ENCODE results near the gene ITPR3.

ITPR3 gene

GRCh38 chr6:33690766-33691165 is 69.6 kb downstream of the ITPR3 start:
- peaks cover 23% of the 10 kb centered on the region for H3K4me1 Mint-ChIP-seq (ENCODE audit: low read depth)
- no peak overlapping the region for H3K4me3 Mint-ChIP-seq
- H3K27ac Mint-ChIP-seq: no peak overlapping the region
- H3K9me3 Mint-ChIP-seq: no peaks in the 10 kb centered on the region
- no peaks in the 10 kb centered on the region for H3K27me3 Mint-ChIP-seq
- H3K36me3 Mint-ChIP-seq (ENCODE audit: low read depth): peaks cover 29% of the 10 kb centered on the region
- intact Hi-C loops (cut with micrococcal nuclease): no loop called here

- Mint-ChIP-seq H3K4me3 (no peak overlapping the region), H3K4me1 (ENCODE audit: low read depth) (peaks cover 23% of the 10 kb centered on the region), H3K9me3 (no peaks in the 10 kb centered on the region), H3K27me3 (no peaks in the 10 kb centered on the region), H3K36me3 (ENCODE audit: low read depth) (peaks cover 37% of the 10 kb centered on the region), H3K27ac (no peak overlapping the region)
- intact Hi-C loops (cut with micrococcal nuclease): no loop called here
These were observed 70.4 kb downstream of the ITPR3 start for GRCh38 chr6:33691456-33692077.

DNA sequence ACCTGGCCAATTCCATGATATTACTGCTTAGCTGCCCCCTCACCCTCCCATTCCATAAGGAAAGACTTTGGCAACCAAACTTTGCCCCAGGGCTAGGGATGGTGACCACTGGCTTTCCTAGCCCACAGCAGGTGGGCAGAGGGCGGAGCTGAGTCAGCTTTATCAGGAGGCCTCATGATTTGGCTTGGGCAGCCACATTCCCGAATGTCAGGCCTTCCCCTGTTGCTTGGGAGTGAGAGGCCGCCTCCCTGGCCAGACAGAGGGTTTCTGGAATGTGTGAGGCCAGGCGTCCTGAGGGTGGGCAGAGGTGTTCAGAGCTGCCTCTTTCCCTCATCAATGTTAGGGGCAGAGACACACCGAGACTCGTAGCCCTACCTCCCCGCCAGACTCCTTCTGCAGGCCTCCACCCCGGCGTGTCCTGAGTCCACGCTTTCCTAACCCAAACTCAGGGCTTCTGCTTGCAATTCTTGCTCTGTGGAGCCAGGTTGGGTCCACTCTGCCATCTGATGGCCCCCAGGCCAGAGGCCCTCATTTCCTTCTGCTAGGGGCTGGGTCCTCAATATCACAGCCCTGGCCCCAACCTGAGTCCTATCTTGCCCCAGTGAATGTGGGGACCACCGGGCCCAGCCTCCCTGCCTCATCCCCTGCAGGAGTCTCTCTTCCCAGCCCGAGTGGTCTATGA is 71.1 kb downstream of the ITPR3 start:
- Mint-ChIP-seq H3K27ac (peak overlapping the region; percentile 31), H3K27me3 (no peaks in the 10 kb centered on the region), H3K4me3 (no peak overlapping the region), H3K36me3 (ENCODE audit: low read depth) (peaks cover 43% of the 10 kb centered on the region), H3K4me1 (ENCODE audit: low read depth) (peaks cover 23% of the 10 kb centered on the region), H3K9me3 (no peaks in the 10 kb centered on the region)
- intact Hi-C loops (cut with micrococcal nuclease): no loop called here

DNA sequence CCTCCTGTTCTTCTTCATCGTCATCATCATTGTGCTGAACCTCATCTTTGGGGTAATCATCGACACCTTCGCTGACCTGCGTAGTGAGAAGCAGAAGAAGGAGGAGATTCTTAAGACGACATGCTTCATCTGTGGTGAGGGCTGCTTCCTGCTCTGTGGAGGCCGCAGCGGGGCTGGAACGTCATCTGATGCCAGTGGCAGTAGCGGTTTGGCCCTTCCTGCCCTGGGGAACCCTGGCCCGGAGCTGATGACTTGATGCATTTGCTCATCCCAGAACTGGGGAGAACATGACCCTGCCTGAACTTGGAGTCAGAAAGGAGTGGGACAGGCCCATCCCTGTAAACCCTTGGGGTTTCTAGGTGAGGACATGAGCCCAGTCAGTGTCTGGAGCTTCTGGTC is 71.6 kb downstream of the ITPR3 start:
- H3K9me3 Mint-ChIP-seq: no peaks in the 10 kb centered on the region
- H3K4me1 Mint-ChIP-seq (ENCODE audit: low read depth): peaks cover 23% of the 10 kb centered on the region
- intact Hi-C loops (cut with micrococcal nuclease): no loop called here
- no peak overlapping the region for H3K4me3 Mint-ChIP-seq
- peaks cover 49% of the 10 kb centered on the region for H3K36me3 Mint-ChIP-seq (ENCODE audit: low read depth)
- no peaks in the 10 kb centered on the region for H3K27me3 Mint-ChIP-seq
- peak overlapping the region; percentile 31 for H3K27ac Mint-ChIP-seq

DNA sequence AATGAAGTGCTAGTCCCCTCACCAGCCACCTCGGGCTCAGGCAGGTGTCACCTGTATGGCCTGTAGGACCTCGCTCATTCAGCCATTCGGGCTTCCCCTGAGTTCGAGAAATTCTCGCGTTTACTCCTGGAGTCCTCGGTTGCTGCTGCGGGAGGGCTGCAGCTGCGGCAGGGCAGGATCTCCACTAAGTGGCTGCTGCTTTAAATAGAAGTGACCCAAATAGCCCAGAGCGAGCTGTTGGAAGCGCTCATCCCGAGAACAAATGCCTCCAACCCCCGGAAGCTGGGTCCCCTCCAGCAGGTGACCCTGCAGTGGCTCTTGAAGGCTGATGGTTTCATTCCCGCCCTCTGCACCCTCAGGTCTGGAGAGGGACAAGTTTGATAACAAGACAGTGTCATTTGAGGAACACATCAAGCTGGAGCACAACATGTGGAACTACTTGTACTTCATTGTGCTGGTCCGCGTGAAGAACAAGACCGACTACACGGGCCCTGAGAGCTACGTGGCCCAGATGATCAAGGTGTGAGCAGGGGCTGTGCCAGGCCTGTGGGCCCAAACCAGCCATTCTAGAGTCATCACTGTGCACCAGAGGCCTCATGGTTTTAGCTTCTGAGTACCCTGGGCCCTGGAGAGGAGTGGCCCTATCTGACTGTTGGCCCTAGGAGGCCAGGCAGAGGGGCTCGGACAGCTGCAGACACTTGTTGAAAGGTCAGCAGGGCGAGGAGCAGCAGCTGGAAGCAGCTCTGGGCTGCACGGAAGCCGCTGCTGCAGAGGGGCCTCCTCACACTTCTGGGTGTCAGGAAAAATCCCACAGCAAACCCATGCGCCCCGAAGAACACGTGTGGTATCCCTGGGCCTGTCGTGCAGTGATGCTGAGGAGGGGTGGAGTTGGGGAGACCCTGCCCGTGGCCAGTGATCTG is 72.3 kb downstream of the ITPR3 start:
- intact Hi-C loops (cut with micrococcal nuclease): no loop called here
- Mint-ChIP-seq H3K9me3 (no peaks in the 10 kb centered on the region), H3K36me3 (ENCODE audit: low read depth) (peaks cover 56% of the 10 kb centered on the region), H3K4me1 (ENCODE audit: low read depth) (peaks cover 23% of the 10 kb centered on the region), H3K27me3 (no peaks in the 10 kb centered on the region), H3K4me3 (no peak overlapping the region), H3K27ac (peak overlapping the region; percentile 31)

- H3K4me1 Mint-ChIP-seq (ENCODE audit: low read depth): peaks cover 23% of the 10 kb centered on the region
- peaks cover 66% of the 10 kb centered on the region for H3K36me3 Mint-ChIP-seq (ENCODE audit: low read depth)
- H3K9me3 Mint-ChIP-seq: no peaks in the 10 kb centered on the region
- H3K27ac Mint-ChIP-seq: no peak overlapping the region
- intact Hi-C loops (cut with micrococcal nuclease): no loop called here
- no peak overlapping the region for H3K4me3 Mint-ChIP-seq
- no peaks in the 10 kb centered on the region for H3K27me3 Mint-ChIP-seq
These were observed 73.3 kb downstream of the ITPR3 start for GRCh38 chr6:33694401-33694931.

- H3K36me3 Mint-ChIP-seq (ENCODE audit: low read depth): peaks cover 69% of the 10 kb centered on the region
- H3K4me1 Mint-ChIP-seq (ENCODE audit: low read depth): peaks cover 23% of the 10 kb centered on the region
- no peak overlapping the region for H3K4me3 Mint-ChIP-seq
These were observed 73.9 kb downstream of the ITPR3 start for GRCh38 chr6:33694977-33695376.

DNA sequence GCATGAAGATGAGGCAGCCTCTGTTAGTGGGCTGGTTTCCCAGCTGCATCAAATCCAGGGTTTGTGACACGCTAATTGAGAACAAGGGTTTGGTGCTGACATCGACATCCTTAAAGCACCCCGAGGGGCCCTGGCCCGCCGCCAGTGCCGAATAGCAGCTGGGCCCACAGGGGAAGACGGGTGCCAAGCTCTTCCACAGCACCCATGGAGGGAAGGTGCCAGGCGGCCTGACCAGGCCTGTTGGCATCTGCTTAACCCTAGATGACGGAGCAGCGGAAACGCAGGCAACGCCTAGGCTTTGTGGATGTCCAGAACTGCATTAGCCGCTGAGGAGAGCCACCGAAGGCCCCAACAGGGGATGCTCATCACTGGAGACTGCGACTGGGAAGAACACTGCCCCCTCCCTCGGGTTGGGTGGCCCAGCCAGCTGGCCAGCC is 74.3 kb downstream of the ITPR3 start:
- peaks cover 23% of the 10 kb centered on the region for H3K4me1 Mint-ChIP-seq (ENCODE audit: low read depth)
- H3K27me3 Mint-ChIP-seq: no peaks in the 10 kb centered on the region
- H3K36me3 Mint-ChIP-seq (ENCODE audit: low read depth): peaks cover 72% of the 10 kb centered on the region
- intact Hi-C loops (cut with micrococcal nuclease): no loop called here
- no peaks in the 10 kb centered on the region for H3K9me3 Mint-ChIP-seq
- no peak overlapping the region for H3K4me3 Mint-ChIP-seq
- no peak overlapping the region for H3K27ac Mint-ChIP-seq

More at GRCh38 chr6:33694977-33695376, 73.9 kb downstream of the ITPR3 start:
- intact Hi-C loops (cut with micrococcal nuclease): no loop called here
- Mint-ChIP-seq H3K27me3 (no peaks in the 10 kb centered on the region), H3K9me3 (no peaks in the 10 kb centered on the region), H3K27ac (no peak overlapping the region)

DNA sequence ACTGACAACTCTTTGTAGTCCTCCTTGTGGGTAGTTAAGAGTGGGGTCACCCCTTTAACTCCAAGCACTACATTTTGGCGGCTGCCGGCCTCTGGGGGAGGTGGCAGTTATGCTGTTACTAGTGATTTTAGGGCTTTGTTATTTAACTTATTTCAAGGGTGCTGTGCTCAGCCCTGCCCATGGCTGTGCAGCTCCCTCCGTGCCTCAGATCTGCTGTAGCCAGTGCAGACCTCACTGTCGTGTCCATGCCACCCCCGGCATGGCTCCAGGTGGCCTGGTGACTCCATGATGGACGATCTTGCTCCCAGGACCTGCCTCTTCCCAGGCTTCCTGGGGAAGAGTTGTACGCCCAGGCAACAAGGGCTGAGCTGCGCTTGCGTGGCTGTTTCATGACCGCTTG is 75.0 kb downstream of the ITPR3 start:
- Mint-ChIP-seq H3K27ac (no peak overlapping the region), H3K9me3 (no peaks in the 10 kb centered on the region), H3K4me1 (ENCODE audit: low read depth) (peaks cover 23% of the 10 kb centered on the region), H3K4me3 (no peak overlapping the region), H3K27me3 (no peaks in the 10 kb centered on the region), H3K36me3 (ENCODE audit: low read depth) (peaks cover 66% of the 10 kb centered on the region)
- intact Hi-C loops (cut with micrococcal nuclease): no loop called here

DNA sequence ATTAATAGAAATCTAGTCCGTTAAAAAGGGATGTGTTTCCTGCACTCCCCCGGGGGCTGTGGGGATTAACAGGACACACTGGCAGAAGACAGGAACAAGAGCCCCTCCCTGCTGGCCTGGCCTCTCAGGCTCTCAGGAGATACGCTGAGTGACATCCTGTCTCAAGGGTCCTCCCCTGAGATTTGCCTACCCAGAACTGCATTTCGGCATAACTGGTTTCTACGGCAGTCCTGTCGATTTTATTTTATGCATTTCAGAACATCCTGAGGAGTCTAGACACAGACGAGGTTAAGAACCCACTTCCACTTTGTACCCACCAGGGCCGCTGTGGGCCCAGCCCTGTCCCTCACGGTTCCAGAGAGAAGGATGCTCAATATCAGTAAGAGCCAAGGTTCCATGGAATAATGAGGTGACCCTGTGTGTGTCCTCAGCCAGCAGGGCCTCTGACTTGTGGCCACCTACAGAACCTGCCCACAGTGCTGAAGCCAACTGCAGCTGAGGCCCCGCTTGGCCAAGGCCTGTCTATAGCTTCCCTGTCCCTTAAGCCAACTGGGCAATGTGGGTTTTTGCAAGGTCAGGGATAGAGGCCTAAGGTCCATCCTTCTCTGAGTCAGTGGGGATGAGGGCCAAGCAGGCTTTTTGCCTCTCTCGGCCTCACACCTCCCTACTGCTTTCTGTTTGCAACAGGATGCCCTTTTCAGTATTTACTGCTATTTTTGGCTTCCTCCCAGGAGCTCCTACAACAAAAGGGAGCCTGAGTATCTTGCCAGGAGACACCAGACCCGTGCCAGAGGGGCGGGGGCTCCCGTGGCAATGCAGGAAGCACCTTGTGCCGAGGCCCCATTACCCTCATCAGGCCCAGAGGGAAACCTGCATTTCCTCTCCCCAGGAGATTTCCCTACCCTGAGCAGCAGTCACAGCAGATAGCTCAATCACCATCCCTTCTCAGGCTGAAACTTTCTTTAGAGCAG is 75.7 kb downstream of the ITPR3 start:
- Mint-ChIP-seq H3K4me1 (ENCODE audit: low read depth) (peaks cover 23% of the 10 kb centered on the region), H3K36me3 (ENCODE audit: low read depth) (peaks cover 59% of the 10 kb centered on the region), H3K27ac (no peak overlapping the region), H3K9me3 (no peaks in the 10 kb centered on the region), H3K4me3 (no peak overlapping the region), H3K27me3 (no peaks in the 10 kb centered on the region)
- intact Hi-C loops (cut with micrococcal nuclease): no loop called here

DNA sequence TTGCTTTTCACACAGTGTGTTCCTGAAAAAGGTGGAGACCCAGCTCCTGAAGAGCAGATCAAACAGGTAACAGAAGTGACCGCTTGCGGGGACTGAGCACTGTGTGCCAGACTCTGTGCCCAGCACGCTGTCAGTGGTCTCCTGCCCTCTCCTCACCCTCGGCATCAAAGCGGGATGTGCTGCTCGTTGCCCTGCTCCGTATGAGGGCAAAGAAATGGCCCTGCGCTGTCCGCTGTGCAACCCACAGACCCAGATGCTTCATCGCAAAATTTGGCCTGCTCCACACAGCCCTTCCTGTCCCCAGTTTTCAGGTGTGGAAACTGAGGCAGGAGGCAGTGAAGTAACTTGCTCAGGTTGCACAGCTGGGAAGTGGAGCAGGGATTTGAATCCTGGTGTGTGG is 76.7 kb downstream of the ITPR3 start:
- no peaks in the 10 kb centered on the region for H3K27me3 Mint-ChIP-seq
- no peaks in the 10 kb centered on the region for H3K9me3 Mint-ChIP-seq
- peaks cover 53% of the 10 kb centered on the region for H3K36me3 Mint-ChIP-seq (ENCODE audit: low read depth)
- no peak overlapping the region for H3K27ac Mint-ChIP-seq
- H3K4me3 Mint-ChIP-seq: no peak overlapping the region
- intact Hi-C loops (cut with micrococcal nuclease): no loop called here
- peaks cover 17% of the 10 kb centered on the region for H3K4me1 Mint-ChIP-seq (ENCODE audit: low read depth)

- H3K27ac Mint-ChIP-seq: no peak overlapping the region
- H3K4me1 Mint-ChIP-seq (ENCODE audit: low read depth): peaks cover 11% of the 10 kb centered on the region
- H3K36me3 Mint-ChIP-seq (ENCODE audit: low read depth): peaks cover 53% of the 10 kb centered on the region
- no peak overlapping the region for H3K4me3 Mint-ChIP-seq
- H3K9me3 Mint-ChIP-seq: no peaks in the 10 kb centered on the region
- intact Hi-C loops (cut with micrococcal nuclease): no loop called here
- no peaks in the 10 kb centered on the region for H3K27me3 Mint-ChIP-seq
These were observed 77.4 kb downstream of the ITPR3 start for GRCh38 chr6:33698494-33698893.

DNA sequence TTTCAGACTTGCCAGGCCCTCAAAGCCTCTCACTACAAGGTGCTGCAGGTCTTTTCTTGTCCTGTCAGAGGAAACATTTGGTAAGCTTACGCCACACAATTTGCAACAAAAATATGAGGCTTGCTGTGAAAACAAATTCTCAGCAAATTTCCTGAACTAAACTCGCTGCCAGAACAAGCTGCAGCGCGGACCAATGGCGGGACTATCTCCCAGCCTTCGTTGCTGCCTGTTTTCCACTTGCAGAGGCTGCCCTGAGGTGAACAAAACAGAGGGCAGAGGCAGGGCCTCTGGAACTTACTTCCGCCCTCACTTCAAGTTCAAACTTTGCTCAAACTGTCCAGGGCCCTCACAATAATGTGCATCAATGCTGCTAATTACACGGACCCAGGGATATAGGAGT is 78.0 kb downstream of the ITPR3 start:
- Mint-ChIP-seq H3K4me3 (no peak overlapping the region), H3K27me3 (no peaks in the 10 kb centered on the region), H3K4me1 (ENCODE audit: low read depth) (peaks cover 11% of the 10 kb centered on the region), H3K9me3 (no peaks in the 10 kb centered on the region), H3K36me3 (ENCODE audit: low read depth) (peaks cover 56% of the 10 kb centered on the region), H3K27ac (no peak overlapping the region)
- intact Hi-C loops (cut with micrococcal nuclease): no loop called here
